ENCODE results near the gene LGALSL.

Gene LGALSL

GRCh38 chr2:64481665-64482064 lies 27.7 kb downstream of the LGALSL start:
- no peaks in the 10 kb centered on the region for H3K9me3 ChIP-seq (ENCODE audit: insufficient read depth, low read length)
- no peaks in the 10 kb centered on the region for H3K27me3 ChIP-seq (ENCODE audit: insufficient read depth, insufficient read length)
- H3K4me3 ChIP-seq (ENCODE audit: insufficient read length, low read depth), result no peak overlapping the region
- no peak for DNase-seq (ENCODE audit: low read depth, low spot score)
- no peaks in the 10 kb centered on the region for H3K36me3 ChIP-seq (ENCODE audit: insufficient read depth, insufficient read length, low read length)
- no peaks in the 10 kb centered on the region for H3K4me1 ChIP-seq (ENCODE audit: insufficient read depth, insufficient read length)
- TF ChIP-seq SUZ12 (IDR thresholded peaks at IDR 0.05; ENCODE audit: extremely low read depth, insufficient read depth, insufficient read length) (no peak), ZNF274 (IDR thresholded peaks at IDR 0.05; ENCODE audit: low read depth, low read length) (no peak), YY1 (IDR thresholded peaks at IDR 0.05; ENCODE audit: insufficient read depth, insufficient read length) (no peak)
- H3K9ac ChIP-seq (ENCODE audit: insufficient read length, low read depth), result no peak overlapping the region

GRCh38 chr2:64482243-64482642 lies 28.3 kb downstream of the LGALSL start:
- Histone ChIP-seq H3K9ac (ENCODE audit: insufficient read length, low read depth) (no peak overlapping the region), H3K27me3 (ENCODE audit: insufficient read depth, insufficient read length) (no peaks in the 10 kb centered on the region), H3K36me3 (ENCODE audit: insufficient read depth, insufficient read length, low read length) (no peaks in the 10 kb centered on the region), H3K4me3 (ENCODE audit: insufficient read length, low read depth) (no peak overlapping the region), H3K4me1 (ENCODE audit: insufficient read depth, insufficient read length) (no peaks in the 10 kb centered on the region), H3K9me3 (ENCODE audit: insufficient read depth, low read length) (no peaks in the 10 kb centered on the region)
- no peak for DNase-seq (ENCODE audit: low read depth, low spot score)
- TF ChIP-seq SUZ12 (IDR thresholded peaks at IDR 0.05; ENCODE audit: extremely low read depth, insufficient read depth, insufficient read length) (no peak), ZNF274 (IDR thresholded peaks at IDR 0.05; ENCODE audit: low read depth, low read length) (no peak), YY1 (IDR thresholded peaks at IDR 0.05; ENCODE audit: insufficient read depth, insufficient read length) (no peak)

DNA sequence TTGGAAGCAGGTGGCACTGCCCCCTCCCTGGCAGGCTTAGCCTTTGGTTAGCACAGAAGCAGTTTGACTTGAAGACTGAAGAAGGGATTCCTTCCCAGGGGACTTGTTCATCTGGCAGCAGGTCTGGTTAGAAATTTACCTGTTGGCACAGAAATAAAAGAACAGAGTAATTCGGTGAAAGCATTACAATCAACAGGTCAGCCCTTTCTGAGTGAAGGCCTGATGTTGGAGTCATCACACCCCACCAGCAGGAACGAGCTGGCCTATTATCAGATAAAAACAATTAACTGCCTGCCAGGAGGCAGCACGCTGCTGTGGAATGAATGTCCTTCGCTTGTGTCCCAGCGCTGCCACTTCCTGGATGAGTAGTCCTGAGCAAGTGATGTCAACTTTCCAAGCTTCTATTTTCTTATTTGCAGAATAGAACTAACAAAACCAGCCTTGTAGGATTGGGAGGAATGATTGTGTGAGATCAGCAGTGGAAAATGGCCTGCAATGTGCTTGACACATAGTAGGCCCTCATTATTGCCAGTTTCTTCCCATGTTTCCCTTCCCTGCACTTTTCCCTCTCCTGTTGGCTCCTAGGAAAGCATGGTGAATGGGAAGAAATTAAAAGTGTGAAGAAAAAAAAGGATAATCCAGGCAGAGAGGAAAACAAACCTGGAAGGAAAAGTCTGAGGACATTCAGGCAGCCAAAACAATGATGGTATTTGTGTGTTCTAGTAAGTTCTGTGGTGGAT lies 29.0 kb downstream of the LGALSL start:
- TF ChIP-seq SUZ12 (IDR thresholded peaks at IDR 0.05; ENCODE audit: extremely low read depth, insufficient read depth, insufficient read length) (no peak), ZNF274 (IDR thresholded peaks at IDR 0.05; ENCODE audit: low read depth, low read length) (no peak), YY1 (IDR thresholded peaks at IDR 0.05; ENCODE audit: insufficient read depth, insufficient read length) (no peak)
- Histone ChIP-seq H3K4me1 (ENCODE audit: insufficient read depth, insufficient read length) (no peaks in the 10 kb centered on the region), H3K9me3 (ENCODE audit: insufficient read depth, low read length) (no peaks in the 10 kb centered on the region), H3K9ac (ENCODE audit: insufficient read length, low read depth) (no peak overlapping the region), H3K4me3 (ENCODE audit: insufficient read length, low read depth) (no peak overlapping the region), H3K27me3 (ENCODE audit: insufficient read depth, insufficient read length) (no peaks in the 10 kb centered on the region), H3K36me3 (ENCODE audit: insufficient read depth, insufficient read length, low read length) (no peaks in the 10 kb centered on the region)
- DNase-seq (ENCODE audit: low read depth, low spot score), result no peak

GRCh38 chr2:64485331-64485730 lies 31.4 kb downstream of the LGALSL start:
- H3K9me3 ChIP-seq (ENCODE audit: insufficient read depth, low read length), result no peaks in the 10 kb centered on the region
- no peak for DNase-seq (ENCODE audit: low read depth, low spot score)
- no peaks in the 10 kb centered on the region for H3K36me3 ChIP-seq (ENCODE audit: insufficient read depth, insufficient read length, low read length)
- no peaks in the 10 kb centered on the region for H3K4me1 ChIP-seq (ENCODE audit: insufficient read depth, insufficient read length)
- no peaks in the 10 kb centered on the region for H3K27me3 ChIP-seq (ENCODE audit: insufficient read depth, insufficient read length)
- no peak overlapping the region for H3K9ac ChIP-seq (ENCODE audit: insufficient read length, low read depth)
- TF ChIP-seq YY1 (IDR thresholded peaks at IDR 0.05; ENCODE audit: insufficient read depth, insufficient read length) (no peak), SUZ12 (IDR thresholded peaks at IDR 0.05; ENCODE audit: extremely low read depth, insufficient read depth, insufficient read length) (no peak), ZNF274 (IDR thresholded peaks at IDR 0.05; ENCODE audit: low read depth, low read length) (no peak)
- H3K4me3 ChIP-seq (ENCODE audit: insufficient read length, low read depth), result no peak overlapping the region

DNA sequence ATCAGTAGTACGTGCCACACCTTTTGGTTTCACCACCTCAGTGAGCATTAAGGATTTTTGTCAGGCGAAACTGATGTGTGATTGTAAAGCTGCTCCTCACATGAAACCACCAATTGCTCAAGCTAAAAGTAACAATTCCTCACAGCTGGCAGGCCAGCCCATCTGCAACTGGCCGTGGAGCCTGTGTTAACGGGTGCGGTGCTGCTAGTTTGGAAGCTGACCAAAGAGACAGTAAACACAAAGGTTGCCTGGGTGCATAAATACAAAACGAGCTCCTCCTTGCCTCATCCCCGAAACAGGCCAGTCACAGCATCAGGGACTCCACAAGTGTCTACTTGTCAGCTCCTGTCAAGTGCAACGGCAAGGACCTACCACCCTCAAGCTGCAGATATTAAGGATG lies 32.0 kb downstream of the LGALSL start:
- no peaks in the 10 kb centered on the region for H3K27me3 ChIP-seq (ENCODE audit: insufficient read depth, insufficient read length)
- no peak for TF ChIP-seq YY1 (IDR thresholded peaks at IDR 0.05; ENCODE audit: insufficient read depth, insufficient read length)
- no peak for TF ChIP-seq ZNF274 (IDR thresholded peaks at IDR 0.05; ENCODE audit: low read depth, low read length)
- no peak for TF ChIP-seq SUZ12 (IDR thresholded peaks at IDR 0.05; ENCODE audit: extremely low read depth, insufficient read depth, insufficient read length)
- no peak for DNase-seq (ENCODE audit: low read depth, low spot score)
- H3K9ac ChIP-seq (ENCODE audit: insufficient read length, low read depth), result no peak overlapping the region
- no peaks in the 10 kb centered on the region for H3K4me1 ChIP-seq (ENCODE audit: insufficient read depth, insufficient read length)
- H3K9me3 ChIP-seq (ENCODE audit: insufficient read depth, low read length), result no peaks in the 10 kb centered on the region
- H3K4me3 ChIP-seq (ENCODE audit: insufficient read length, low read depth), result no peak overlapping the region
- H3K36me3 ChIP-seq (ENCODE audit: insufficient read depth, insufficient read length, low read length), result no peaks in the 10 kb centered on the region

- no peaks in the 10 kb centered on the region for H3K27me3 ChIP-seq (ENCODE audit: insufficient read depth, insufficient read length)
- H3K9ac ChIP-seq (ENCODE audit: insufficient read length, low read depth), result no peak overlapping the region
- H3K4me3 ChIP-seq (ENCODE audit: insufficient read length, low read depth), result no peak overlapping the region
- DNase-seq (ENCODE audit: low read depth, low spot score), result no peak
- no peaks in the 10 kb centered on the region for H3K9me3 ChIP-seq (ENCODE audit: insufficient read depth, low read length)
- TF ChIP-seq ZNF274 (IDR thresholded peaks at IDR 0.05; ENCODE audit: low read depth, low read length) (no peak), SUZ12 (IDR thresholded peaks at IDR 0.05; ENCODE audit: extremely low read depth, insufficient read depth, insufficient read length) (no peak), YY1 (IDR thresholded peaks at IDR 0.05; ENCODE audit: insufficient read depth, insufficient read length) (no peak)
- H3K4me1 ChIP-seq (ENCODE audit: insufficient read depth, insufficient read length), result no peaks in the 10 kb centered on the region
- no peaks in the 10 kb centered on the region for H3K36me3 ChIP-seq (ENCODE audit: insufficient read depth, insufficient read length, low read length)
Observed at GRCh38 chr2:64487256-64488049, 33.5 kb downstream of the LGALSL start.
